Body of pancreas (tissue), 4 donors: ENCODE results near the gene TTC7B. TPM values are rescaled to one million over a fixed set of nuclear protein-coding genes. Genes with fewer than 3 reads are reported as not detected.

Source experiments
- ATAC-seq: fragments of 150-250 bp; one replicate; pipeline ENCODE4 v1.9.1; 2016
- DNase-seq, 4 donors: peaks; one replicate each; pipeline ENCODE4 v3.0.0-alpha.2; 2019
- H3K27ac ChIP-seq, 4 donors: fragments of 200-600 bp; sonication (generic); 1 replicate in 3 of 4; 2 replicates in 1 of 4; pipeline versions ENCODE4 v1.5.1 to v1.6.1; 2016 to 2019; ENCODE audit warnings: mild to moderate bottlenecking in 1 of 4, mixed read lengths in 1 of 4, moderate library complexity in 1 of 4
- H3K27me3 ChIP-seq, 2 donors: fragments of 200-600 bp; sonication (generic); one replicate each; pipeline ENCODE4 v1.6.0; 2016; ENCODE audit warnings: mild to moderate bottlenecking in 1 of 2
- H3K36me3 ChIP-seq, 2 donors: fragments of 200-600 bp; sonication (generic); replicated peaks in 1 of 2; 2 replicates each; pipeline ENCODE4 v1.5.1; 2016; ENCODE audit warnings: low read depth in 2 of 2; ENCODE audit not compliant: insufficient read depth in 1 of 2
- H3K4me1 ChIP-seq: fragments of 200-600 bp; sonication (generic); one replicate; pipeline ENCODE4 v1.6.0; 2016
- H3K4me3 ChIP-seq, 2 donors: fragments of 200-600 bp; sonication (generic); 1 replicate in 1 of 2; 2 replicates in 1 of 2; pipeline ENCODE4 v1.5.1; 2016 to 2019
- H3K9me3 ChIP-seq, 3 donors: fragments of 200-600 bp; sonication (generic); 1 replicate in 2 of 3; 2 replicates in 1 of 3; pipeline ENCODE4 v1.5.1; 2016
- POLR2A ChIP-seq, 3 donors: fragments of 450-650 bp; IDR thresholded peaks; one replicate each; pipeline ENCODE4 v1.6.1; 2016; ENCODE audit warnings: antibody characterized with exemption in 3 of 3, mild to moderate bottlenecking in 2 of 3
- WGBS, 2 donors: methylation state at CpG; one replicate each; pipeline ENCODE4 v1.1.5; 2017; 5-methylcytosine and 5-hydroxymethylcytosine counted together
- intact Hi-C: fragments of 100-400 bp; cut with DNase I; formaldehyde crosslinking; loops from one replicate; pipeline ENCODE4 v1.15.1; 2023
- total RNA-seq, 2 donors: library from RNA; depleted of rRNA; stranded (reverse); fragments of >200 nt; gene quantifications; one replicate each; pipeline ENCODE4 v1.1.0, GENCODE V29; 2016
- TF ChIP-seq, protein P1 (sequence below), 7 experiments: fragments of 450-650 bp in 4 of 7; fragments of 200-600 bp in 3 of 7; sonication (generic) in 3 of 7; IDR thresholded peaks; one replicate each; pipeline ENCODE4 v1.5.1; 2016 to 2019; ENCODE audit warnings: antibody characterized with exemption in 7 of 7

Gene TTC7B
- total RNA-seq, 2 donors from 2014 or later = 15.3 to 44.2 TPM

DNA sequence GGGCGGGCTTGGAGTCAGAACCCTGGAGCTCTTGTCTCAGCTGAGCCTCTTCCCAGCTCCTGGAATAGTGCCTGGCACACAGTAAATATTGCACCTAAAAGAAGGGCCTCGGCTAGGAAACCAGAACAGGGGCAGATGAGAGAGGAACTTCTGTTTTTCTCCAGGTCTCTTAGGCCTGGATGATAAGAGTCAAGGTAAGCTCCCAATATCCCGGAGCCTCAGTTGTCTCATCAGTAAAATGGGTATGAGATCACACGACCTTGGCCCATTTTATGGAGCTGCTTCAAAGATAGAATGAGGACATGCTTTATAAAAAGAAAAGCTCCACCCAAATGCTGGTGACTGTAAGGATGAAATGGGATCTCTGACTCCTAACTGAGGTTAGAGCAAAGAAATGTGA lies 202.2 kb downstream of the TTC7B start:
- DNase-seq (no peak), ATAC-seq (no peak)
- no peak for TF ChIP-seq POLR2A (IDR thresholded peaks at IDR 0.05)
- TF ChIP-seq, protein P1, sequence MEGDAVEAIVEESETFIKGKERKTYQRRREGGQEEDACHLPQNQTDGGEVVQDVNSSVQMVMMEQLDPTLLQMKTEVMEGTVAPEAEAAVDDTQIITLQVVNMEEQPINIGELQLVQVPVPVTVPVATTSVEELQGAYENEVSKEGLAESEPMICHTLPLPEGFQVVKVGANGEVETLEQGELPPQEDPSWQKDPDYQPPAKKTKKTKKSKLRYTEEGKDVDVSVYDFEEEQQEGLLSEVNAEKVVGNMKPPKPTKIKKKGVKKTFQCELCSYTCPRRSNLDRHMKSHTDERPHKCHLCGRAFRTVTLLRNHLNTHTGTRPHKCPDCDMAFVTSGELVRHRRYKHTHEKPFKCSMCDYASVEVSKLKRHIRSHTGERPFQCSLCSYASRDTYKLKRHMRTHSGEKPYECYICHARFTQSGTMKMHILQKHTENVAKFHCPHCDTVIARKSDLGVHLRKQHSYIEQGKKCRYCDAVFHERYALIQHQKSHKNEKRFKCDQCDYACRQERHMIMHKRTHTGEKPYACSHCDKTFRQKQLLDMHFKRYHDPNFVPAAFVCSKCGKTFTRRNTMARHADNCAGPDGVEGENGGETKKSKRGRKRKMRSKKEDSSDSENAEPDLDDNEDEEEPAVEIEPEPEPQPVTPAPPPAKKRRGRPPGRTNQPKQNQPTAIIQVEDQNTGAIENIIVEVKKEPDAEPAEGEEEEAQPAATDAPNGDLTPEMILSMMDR (IDR thresholded peaks at IDR 0.05) = no peak
- intact Hi-C loops = no loop called here
- Histone ChIP-seq H3K27ac (no peak overlapping the region), H3K4me3 (no peak overlapping the region), H3K4me1 (no peaks in the 10 kb centered on the region), H3K9me3 (no peaks in the 10 kb centered on the region), H3K36me3 (peaks cover 0 to 3% of the 10 kb centered on the region in 2 donors), H3K27me3 (no peaks in the 10 kb centered on the region)
- WGBS, 2 donors = 84 to 90% methylated on average over 4 of the region's 4 CpGs

- no peak for DNase-seq
- Histone ChIP-seq H3K9me3 (no peaks in the 10 kb centered on the region), H3K27me3 (no peaks in the 10 kb centered on the region), H3K27ac (no peak overlapping the region), H3K4me3 (no peak overlapping the region), H3K36me3 (peaks cover 0 to 3% of the 10 kb centered on the region in 2 donors), H3K4me1 (no peaks in the 10 kb centered on the region)
- ATAC-seq = no peak
- intact Hi-C loops = no loop called here
- TF ChIP-seq, protein P1 (IDR thresholded peaks at IDR 0.05) = no peak
- TF ChIP-seq POLR2A (IDR thresholded peaks at IDR 0.05) = no peak
- 88 to 96% methylated on average over 3 of the region's 3 CpGs for WGBS, 2 donors
Measured at GRCh38 chr14:90613453-90613852, 202.8 kb downstream of the TTC7B start.

GRCh38 chr14:90612801-90613200 lies 203.4 kb downstream of the TTC7B start:
- no peak for DNase-seq
- ATAC-seq = no peak
- TF ChIP-seq POLR2A (IDR thresholded peaks at IDR 0.05) = no peak
- TF ChIP-seq, protein P1 (IDR thresholded peaks at IDR 0.05) = no peak
- Histone ChIP-seq H3K27ac (no peak overlapping the region), H3K36me3 (peaks cover 0 to 3% of the 10 kb centered on the region in 2 donors), H3K27me3 (no peaks in the 10 kb centered on the region), H3K4me1 (no peaks in the 10 kb centered on the region), H3K9me3 (no peaks in the 10 kb centered on the region), H3K4me3 (no peak overlapping the region)
- 86 to 89% methylated on average over 3 of the region's 3 CpGs for WGBS, 2 donors
- intact Hi-C loops = no loop called here

- no peak overlapping the region for H3K27ac ChIP-seq
- intact Hi-C loops = no loop called here
- 71 to 84% methylated on average over 3 of the region's 3 CpGs for WGBS, 2 donors
- H3K4me1 ChIP-seq = no peaks in the 10 kb centered on the region
- H3K4me3 ChIP-seq = no peak overlapping the region
- no peak for ATAC-seq
- H3K9me3 ChIP-seq = no peaks in the 10 kb centered on the region
- no peak for TF ChIP-seq POLR2A (IDR thresholded peaks at IDR 0.05)
- TF ChIP-seq, protein P1 (IDR thresholded peaks at IDR 0.05) = no peak
- no peaks in the 10 kb centered on the region for H3K27me3 ChIP-seq
- no peak for DNase-seq
- H3K36me3 ChIP-seq = peaks cover 0 to 3% of the 10 kb centered on the region in 2 donors
Measured at GRCh38 chr14:90611936-90612335, 204.3 kb downstream of the TTC7B start.

GRCh38 chr14:90611501-90611900 lies 204.7 kb downstream of the TTC7B start:
- DNase-seq (no peak), ATAC-seq (no peak)
- H3K4me3 ChIP-seq = no peak overlapping the region
- no peaks in the 10 kb centered on the region for H3K9me3 ChIP-seq
- intact Hi-C loops = no loop called here
- TF ChIP-seq POLR2A (IDR thresholded peaks at IDR 0.05) = no peak
- TF ChIP-seq, protein P1 (IDR thresholded peaks at IDR 0.05) = no peak
- no peaks in the 10 kb centered on the region for H3K4me1 ChIP-seq
- H3K27me3 ChIP-seq = no peaks in the 10 kb centered on the region
- 81 to 87% methylated on average over 7 of the region's 7 CpGs for WGBS, 2 donors
- no peak overlapping the region for H3K27ac ChIP-seq
- H3K36me3 ChIP-seq = peaks cover 0 to 3% of the 10 kb centered on the region in 2 donors
